GM19468 (cell line): ENCODE data around the gene NSRP1.
"Not testable (repeated sequence)": the region's sequence is repeated elsewhere in the genome, so short reads cannot be mapped to it uniquely, and the experiment has no call there.

Source experiments
- ATAC-seq: cut with Tn5 transposase; IDR thresholded peaks from one replicate; pipeline ENCODE4 v1.9.1; 2021; ENCODE audit warnings: mild to moderate bottlenecking, moderate library complexity, moderate number of reproducible peaks; ENCODE audit not compliant: unreplicated experiment; ENCODE audit errors: extremely low read depth

NSRP1 gene

GRCh38 chr17:30116661-30117551 lies at the start of gene NSRP1:
TSS of gene NSRP1 (plus strand) at chr17:30116816. CDS start at chr17:30116844, 28 bp downstream.
- ATAC-seq = no peak

GRCh38 chr17:30068465-30068864 lies 48.2 kb upstream of the NSRP1 start:
- no peak for ATAC-seq

- ATAC-seq = no peak
Observed at GRCh38 chr17:30074254-30074653, 42.4 kb upstream of the NSRP1 start.

DNA sequence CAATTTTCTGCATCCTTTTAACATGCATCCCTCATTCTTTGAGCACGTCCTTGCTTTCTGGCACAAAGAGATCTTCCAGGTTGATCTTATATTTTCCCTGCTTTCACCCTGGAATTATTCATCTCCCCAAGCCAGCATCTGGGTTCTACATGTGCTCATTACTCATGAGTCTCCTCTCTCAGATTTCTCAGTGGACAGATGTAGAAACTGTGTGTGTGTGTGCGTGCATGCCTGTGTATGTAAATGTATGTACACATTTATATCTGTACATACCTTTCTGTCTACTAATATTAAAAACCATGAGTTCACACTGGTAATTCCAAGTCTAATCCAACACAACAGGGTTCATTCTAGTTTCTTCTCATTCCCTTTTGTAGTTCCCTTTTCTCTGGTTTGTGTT lies 41.9 kb upstream of the NSRP1 start:
- no peak for ATAC-seq

GRCh38 chr17:30082773-30083172 lies 33.8 kb upstream of the NSRP1 start:
- ATAC-seq = no peak

DNA sequence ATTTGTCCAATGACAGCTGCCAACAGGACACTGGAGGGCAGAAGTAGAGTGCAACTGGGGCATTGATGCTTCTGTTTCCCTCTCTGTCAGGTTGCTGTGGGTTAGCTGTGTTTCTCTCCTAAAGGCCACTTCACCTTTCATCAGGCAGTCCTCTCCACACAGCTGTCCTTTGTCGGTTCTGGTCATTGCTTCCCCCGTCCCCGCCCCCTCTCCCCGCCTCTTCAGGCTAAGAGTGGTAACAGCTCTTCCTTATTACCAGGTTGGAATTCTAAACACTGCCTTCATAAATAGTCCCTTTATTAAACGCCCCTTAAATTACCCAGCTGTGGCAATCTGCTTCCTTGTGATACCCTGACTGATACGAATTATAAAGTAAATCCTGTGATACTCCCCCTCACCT lies 31.8 kb upstream of the NSRP1 start:
- no peak for ATAC-seq

DNA sequence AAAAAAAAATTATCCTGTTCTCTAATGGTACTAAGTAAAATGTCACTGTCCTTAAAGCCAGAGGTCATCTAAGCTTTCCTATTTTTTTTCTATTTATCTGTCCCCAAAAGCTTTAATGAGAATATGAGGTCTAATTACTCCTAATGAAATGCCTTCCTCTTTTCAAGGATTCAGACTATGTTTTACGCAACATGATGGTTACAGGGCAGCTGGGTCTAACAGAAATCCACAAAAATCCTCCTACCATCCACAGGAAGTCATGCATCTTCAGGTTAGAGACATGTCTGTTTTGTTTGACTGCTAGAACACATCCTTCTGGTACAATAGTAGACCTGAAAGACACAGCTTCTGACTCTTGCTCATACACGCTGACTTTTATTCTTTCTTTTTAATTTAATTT lies 29.7 kb upstream of the NSRP1 start:
- ATAC-seq = no peak

DNA sequence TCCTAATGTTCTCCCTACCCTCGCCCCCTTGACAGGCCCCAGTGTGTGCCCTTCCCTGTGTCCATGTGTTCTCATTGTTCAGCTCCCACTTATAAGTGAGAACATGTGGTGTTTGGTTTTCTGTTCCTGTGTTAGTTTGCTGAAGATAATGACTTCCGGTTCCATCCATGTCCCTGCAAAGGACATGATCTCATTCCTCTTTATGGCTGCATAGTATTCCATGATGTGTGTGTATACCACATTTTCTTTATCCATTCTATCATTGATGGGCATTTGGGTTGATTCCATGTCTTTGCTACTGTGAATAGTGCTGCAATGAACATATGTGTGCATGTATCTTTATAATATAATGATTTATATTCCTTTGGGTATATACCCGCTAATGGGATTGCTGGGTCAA lies 29.2 kb upstream of the NSRP1 start:
- ATAC-seq = not testable (repeated sequence)

- no peak for ATAC-seq
Observed at GRCh38 chr17:30091121-30091670, 25.4 kb upstream of the NSRP1 start.

DNA sequence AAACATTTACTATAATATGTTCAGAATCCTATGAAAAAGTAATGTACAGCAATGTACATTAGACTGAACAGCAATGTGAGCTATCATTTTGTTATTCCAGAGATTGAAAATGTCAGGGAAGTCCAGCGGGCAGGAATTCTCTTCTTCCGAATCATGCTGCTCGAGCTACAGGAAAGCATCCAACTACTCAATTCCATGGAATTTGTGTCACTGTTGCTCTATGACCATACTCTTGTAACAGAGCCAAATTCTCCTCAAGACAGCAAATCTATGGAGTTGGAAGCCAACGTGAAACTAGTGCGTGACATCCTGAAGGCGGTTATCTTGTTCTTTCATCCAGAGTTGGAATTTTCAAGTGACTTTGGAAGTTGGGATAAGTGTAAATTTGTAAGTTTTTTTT lies 24.8 kb upstream of the NSRP1 start:
- no peak for ATAC-seq

DNA sequence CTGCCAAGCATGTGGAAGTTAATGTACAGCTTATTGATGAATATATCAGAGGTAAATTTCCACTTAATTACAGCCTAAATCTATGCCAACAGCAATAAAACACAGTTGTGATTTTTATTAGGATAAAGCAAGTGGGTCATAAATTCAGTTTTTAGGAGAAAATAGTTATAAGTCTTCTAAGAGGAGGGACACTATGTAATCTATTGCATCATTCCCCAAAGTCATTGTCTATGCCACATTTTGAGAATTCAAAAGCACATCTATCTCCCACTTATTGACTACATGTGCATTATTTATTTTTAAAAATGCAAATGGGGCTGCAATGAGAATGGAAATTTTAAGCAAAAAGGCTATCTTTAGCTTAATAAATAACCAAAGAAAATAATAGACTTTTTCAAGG lies 23.7 kb upstream of the NSRP1 start:
- no peak for ATAC-seq

- no peak for ATAC-seq
Observed at GRCh38 chr17:30093463-30094147, 23.0 kb upstream of the NSRP1 start.

DNA sequence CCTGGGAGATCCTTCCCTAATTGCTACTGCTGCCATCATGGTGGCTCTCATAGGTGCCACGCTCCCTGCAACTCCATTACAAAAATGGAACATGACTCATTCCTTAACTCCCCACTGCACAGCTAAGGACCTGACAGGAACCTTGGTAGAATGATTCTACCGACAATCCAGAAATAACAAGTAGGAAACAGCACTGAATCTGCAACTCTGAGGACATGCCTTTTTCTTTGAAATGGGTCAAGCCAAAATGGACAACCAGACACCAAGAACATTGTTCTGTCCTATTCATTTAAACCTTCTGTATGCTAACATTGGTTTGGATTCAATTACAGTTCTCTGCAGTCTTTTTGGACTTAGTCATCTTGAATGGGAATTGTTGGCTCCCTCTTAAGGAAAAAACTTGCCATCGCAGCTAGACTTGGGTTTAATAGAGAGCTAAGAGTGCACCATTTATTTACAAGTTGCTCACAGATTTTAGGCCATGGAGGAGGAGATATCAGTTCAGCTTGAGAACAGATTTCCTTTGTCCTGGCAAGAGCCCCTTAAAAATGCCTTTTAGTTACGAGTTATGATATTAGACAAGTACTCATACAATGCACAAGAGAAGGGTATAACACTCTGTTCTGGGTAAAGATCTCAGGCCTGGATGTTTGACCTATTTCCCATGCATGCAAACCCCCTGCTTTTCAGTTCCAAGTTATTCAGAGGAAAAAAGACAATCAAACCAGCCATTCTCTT lies 20.9 kb upstream of the NSRP1 start:
- no peak for ATAC-seq

- no peak for ATAC-seq
Observed at GRCh38 chr17:30101686-30102390, 14.8 kb upstream of the NSRP1 start.

DNA sequence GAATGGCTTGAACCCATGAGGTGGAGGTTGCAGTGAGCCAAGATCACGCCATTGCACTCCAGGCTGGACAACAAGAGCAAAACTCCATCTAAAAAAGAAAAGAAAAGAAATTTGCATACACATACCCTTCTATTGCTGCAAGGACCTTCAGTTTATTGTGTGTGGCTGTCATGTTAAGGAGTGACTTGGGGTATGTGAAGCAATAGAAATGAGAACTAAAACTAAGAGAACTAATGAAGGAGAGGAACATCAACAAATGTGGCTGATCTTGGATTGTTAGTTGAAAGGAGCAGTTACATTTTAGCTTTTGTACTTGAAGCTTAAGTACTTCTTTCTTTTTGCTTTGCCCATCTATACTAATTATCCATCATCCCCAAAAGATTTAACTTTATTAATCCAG lies 12.7 kb upstream of the NSRP1 start:
- ATAC-seq = no peak

DNA sequence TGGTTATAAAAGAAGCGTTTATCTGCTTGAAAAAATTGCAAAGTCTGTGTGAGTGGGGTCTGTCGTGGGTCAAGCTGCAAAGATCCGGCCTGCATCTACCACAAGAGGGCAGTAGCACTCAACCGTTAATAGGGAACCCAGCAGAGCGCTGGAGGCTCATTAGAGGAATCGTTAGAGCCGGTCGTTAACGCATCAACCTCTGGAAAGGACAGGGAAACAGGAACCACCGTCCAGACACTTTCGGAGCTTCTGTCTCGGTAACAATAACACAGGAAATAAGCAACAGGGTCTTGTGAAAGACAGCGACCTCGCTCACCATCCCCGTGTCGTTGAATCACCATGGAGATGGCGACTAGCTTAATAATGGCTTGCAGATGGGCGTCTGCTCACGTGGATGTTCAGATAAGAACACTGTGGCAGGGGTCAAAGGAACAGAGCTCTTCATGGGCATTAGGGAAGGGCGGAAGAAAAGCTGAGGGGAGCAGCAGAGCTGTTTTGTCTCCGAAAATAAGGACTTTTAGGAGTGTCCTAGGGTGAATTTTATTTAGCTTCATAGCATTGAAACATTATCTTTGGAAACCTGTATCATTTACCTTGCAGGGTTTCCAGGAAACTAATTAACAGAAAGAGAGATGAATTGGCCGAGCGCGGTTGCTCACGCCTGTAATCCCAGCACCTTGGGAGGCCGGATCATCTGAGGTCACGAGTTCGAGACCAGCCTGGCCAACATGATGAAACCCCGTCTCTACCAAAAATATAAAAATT lies 11.9 kb upstream of the NSRP1 start:
- no peak for ATAC-seq

DNA sequence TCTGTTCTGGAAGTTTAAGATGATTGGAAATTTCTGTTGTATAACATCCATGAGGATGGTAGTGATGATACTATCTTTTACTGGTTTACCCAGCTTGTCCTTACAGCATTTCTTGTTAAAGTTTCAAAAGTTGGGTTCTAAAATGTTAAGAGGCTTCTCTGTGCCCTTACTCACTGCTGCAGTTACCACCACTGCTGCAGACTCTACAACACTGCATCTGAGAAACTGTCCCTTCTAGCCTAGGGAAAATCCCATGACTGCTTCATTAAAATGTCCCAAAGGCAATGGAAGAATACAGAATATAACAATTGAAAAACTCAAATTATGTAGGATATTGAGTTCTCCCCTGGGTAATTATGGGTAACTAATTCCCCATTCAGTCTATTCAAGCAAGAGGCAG lies 3.8 kb upstream of the NSRP1 start:
- ATAC-seq = no peak

GRCh38 chr17:30113213-30113612 lies 3.4 kb upstream of the NSRP1 start:
- ATAC-seq = no peak

DNA sequence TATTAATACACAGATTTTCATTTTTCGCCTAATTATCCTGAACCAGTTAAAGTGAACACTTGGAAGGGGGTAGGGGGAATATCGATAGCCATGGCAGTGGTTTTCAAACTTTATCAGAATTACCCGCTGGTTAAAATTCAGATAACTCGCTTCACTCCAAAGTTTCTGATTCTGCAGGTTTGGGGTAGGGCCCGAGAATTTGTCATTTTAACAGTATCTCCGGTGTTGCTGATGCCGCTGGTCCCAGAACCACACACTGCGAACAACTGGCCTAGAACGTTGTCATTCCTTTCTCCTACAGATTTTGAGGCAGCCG lies 313 bp upstream of the NSRP1 start:
- ATAC-seq = no peak
